GM19395 (cell line): Measurements from ENCODE around the gene GOLGA6L9.
"Not testable (repeated sequence)": the region's sequence is repeated elsewhere in the genome, so short reads cannot be mapped to it uniquely, and the experiment has no call there.

Experiments
- ATAC-seq: cut with Tn5 transposase; IDR thresholded peaks from one replicate; pipeline ENCODE4 v1.9.1; 2021; ENCODE audit warnings: mild to moderate bottlenecking, moderate library complexity; ENCODE audit not compliant: unreplicated experiment

Gene GOLGA6L9

GRCh38 chr15:82429693-82430092 is at the start of gene GOLGA6L9:
Gene GOLGA6L9 (plus strand): TSS chr15:82429816. CDS start chr15:82430080, 264 bp downstream.
- ATAC-seq, result not testable (repeated sequence)

GRCh38 chr15:82381330-82381955 is 48.2 kb upstream of the GOLGA6L9 start:
- ATAC-seq, result not testable (repeated sequence)

GRCh38 chr15:82387209-82387608 is 42.4 kb upstream of the GOLGA6L9 start:
- ATAC-seq, result not testable (repeated sequence)

DNA sequence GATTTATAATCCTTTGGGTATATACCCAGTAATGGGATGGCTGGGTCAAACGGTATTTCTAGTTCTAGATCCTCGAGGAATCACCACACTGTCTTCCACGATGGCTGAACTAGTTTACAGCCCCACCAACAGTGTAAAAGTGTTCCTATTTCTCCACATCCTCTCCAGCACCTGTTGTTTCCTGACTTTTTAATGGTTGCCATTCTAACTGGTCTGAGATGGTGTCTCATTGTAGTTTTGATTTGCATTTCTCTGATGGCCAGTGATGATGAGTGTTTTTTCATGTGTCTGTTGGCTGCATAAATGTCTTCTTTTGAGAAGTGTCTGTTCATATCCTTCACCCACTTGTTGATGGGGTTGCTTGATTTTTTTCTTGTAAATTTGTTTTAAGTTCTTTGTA is 39.5 kb upstream of the GOLGA6L9 start:
- not testable (repeated sequence) for ATAC-seq

- ATAC-seq, result not testable (repeated sequence)
These were observed 37.5 kb upstream of the GOLGA6L9 start for GRCh38 chr15:82392077-82392476.

DNA sequence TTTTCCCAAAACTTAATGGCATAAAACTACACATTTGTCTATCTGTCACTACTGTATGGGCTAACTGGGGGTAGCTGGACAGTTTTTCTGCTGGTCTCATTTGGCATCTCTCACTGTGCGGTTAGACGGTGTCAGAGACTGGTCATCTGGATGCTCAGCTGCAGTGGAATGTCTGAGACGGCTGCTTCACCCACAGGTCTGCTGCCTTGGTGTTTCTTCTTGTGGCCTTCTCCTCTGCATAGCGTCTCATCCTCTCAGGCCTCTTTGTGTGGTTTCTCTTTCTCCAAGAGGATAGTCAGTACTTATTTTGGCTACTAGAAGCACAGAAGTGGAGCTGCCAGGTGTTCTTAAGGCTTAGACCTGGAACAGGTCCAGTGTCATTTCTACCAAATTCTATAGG is 35.9 kb upstream of the GOLGA6L9 start:
- no peak for ATAC-seq

DNA sequence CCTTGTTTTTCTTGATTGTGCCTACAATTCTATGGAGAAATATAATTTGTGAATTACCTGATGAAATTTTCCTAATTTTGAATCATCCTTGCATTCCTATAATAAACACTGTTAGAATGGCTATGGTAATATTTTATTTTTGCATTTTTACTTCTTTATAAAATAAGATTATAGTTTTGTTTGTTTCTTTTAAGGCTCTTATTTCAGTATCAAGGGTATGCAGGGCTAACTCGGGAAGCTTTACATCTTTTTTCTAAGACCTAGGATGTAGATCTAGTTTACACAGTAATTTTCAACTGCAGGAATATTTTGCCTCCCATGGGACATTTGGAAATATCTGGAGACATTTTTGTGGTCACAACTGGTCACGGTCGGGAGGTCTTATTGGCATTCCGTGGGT is 33.8 kb upstream of the GOLGA6L9 start:
- ATAC-seq, result not testable (repeated sequence)

DNA sequence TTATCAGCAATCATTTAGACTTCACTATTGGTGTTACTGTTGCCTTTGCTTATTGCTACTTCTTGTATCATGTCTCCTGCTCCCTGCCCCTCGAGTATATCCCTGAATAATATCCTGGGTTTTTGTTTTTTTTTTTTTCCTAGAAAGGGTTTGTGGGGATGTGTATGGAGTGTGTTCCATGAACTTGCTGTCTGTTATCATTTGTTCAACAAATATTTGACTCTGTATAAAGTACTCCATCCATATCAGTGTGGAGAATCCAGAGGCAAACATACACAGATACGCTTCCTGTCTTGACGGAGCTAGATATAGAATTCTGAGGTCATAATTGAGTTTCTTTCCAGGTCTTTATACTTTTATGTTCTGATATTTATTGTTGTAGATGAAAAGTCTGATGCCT is 31.8 kb upstream of the GOLGA6L9 start:
- no peak for ATAC-seq

DNA sequence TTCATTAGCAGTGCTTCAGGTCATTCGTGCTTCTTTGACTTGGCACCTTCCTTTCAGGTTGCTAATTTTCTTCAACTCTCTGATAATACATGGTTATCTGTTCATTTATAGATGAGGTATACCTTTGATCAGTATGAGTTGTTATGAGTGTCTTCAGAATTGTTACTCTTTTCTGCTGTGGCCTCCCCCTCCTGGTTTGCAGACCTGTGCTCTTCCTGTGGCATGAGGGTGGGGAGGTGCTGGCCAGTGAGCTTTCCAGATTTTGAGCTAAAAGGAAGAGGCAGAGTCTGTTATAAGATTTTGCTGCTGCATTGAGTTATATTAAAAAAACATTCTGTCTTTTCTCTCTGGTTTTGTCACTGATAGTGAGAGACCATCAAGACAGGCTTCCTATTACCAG is 30.8 kb upstream of the GOLGA6L9 start:
- ATAC-seq, result peak; percentile 36

GRCh38 chr15:82399366-82400103 is 30.1 kb upstream of the GOLGA6L9 start:
- peak; percentile 94 for ATAC-seq

DNA sequence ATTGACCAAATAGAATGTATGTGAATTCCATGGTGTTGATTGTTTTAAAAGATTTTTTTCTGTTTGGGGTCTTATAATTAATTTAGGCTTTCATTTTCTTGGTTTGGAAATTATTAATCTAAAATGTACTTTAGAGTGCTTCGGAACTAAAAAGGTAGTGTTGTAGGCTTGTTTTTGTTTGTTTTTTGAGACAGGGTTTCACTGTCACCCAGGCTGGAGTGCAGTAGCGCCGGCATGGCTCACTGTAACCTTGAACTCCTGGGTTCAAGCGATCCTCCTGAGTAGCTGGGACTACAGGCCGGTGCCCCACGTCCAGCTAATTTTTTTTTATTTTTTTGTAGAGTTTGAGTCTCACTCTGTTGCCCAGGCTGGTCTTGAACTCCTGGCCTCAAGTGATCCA is 27.7 kb upstream of the GOLGA6L9 start:
- not testable (repeated sequence) for ATAC-seq

DNA sequence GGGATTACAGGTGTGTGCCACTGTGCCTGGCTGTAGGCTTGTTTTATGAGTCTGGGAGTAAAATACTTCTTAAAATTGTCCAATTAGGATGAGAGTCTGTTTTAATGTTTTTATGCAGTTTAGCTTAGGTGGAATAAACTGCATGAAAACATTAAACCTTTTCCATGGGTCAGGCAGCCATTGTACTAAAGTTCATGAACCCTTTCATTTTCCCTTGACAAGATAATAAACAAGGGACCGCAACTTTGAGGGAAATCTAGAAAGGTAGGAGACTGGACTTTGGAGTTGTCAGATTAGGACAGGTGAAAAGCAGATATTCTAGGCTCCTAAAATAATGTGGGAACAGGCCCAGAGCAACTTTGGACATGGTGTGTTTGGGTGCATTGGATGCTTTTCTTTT is 27.3 kb upstream of the GOLGA6L9 start:
- not testable (repeated sequence) for ATAC-seq

- ATAC-seq, result peak; percentile 57
These were observed 23.4 kb upstream of the GOLGA6L9 start for GRCh38 chr15:82406211-82406610.

GRCh38 chr15:82410306-82410705 is 19.3 kb upstream of the GOLGA6L9 start:
- not testable (repeated sequence) for ATAC-seq

DNA sequence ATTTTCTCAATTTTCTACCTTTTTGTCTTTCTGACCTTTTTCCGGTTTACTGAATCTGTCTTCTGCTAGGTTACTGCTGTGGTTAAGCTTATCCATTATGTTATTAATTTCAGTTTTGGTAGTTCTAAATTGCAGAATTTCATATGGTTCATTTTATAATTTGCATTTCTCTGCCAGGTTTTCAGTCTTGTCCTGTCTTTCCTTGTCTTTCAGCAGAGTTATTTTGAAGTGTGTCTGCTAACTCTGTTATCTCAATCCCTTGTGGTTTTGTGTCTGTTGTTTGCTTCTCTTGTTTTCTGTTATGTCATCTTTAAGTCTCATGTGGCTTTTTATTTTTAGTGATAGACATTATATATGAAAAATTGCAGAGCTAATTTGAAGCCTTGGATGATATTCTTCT is 18.0 kb upstream of the GOLGA6L9 start:
- not testable (repeated sequence) for ATAC-seq

GRCh38 chr15:82414525-82415191 is 15.0 kb upstream of the GOLGA6L9 start:
- not testable (repeated sequence) for ATAC-seq

DNA sequence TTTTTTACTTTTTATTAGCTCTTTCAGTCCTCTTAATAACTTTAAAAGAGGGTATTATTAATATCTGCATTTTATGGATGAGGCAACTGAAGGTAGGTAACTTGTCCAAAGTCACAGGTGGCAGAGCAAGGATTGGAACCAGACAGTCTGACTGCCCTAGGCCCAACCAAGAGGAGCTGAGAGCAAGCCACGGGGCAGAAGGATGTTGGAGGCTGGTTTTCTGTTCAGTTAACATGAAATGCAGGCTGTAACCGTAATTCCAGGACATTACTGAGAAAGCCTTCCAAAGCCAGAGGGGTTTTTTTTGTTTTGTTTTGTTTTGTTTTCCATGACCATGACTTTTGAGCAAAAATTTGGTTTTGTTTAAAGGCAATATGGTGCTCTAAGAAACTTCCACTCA is 9.1 kb upstream of the GOLGA6L9 start:
- ATAC-seq, result not testable (repeated sequence)

DNA sequence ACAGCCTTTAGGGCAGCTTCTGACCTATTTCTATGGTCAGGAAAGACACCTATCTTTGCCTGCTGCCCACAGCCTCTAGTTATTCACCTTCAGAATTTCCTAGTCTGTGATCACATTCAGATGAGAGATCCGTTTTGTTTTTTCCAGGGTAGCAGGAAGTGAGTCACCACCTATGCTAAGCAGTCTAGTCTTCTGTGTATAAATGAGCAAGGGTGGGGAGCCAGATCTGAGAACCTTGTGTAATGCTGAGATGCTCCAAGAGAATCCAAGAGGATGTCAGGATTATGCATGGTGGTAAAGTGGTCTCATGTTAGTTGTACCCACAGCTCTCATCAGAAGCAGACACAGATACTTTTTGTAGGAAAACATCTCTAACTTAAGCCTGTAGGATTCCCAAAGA is 8.7 kb upstream of the GOLGA6L9 start:
- ATAC-seq, result not testable (repeated sequence)

- not testable (repeated sequence) for ATAC-seq
These were observed 2.5 kb upstream of the GOLGA6L9 start for GRCh38 chr15:82427117-82427516.

GRCh38 chr15:82445420-82445819 is 15.8 kb downstream of the GOLGA6L9 start:
- ATAC-seq, result not testable (repeated sequence)

DNA sequence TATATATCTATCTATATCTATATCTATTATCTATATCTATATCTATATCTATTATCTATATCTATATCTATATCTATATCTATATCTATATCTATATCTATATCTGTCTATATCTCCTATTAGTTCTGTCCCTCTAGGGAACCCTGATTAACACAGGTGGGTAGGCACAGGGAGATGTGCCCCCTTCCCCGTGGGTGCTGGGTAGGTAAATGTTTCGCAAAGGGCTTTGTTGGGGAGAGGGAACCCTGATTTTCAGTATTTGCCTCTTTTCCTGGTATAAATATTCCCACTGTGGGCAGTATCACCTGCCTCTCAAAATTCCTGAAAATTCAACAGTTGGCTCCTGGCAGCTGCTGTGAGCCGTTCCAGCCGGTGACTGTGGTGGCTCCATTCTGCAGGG is 27.7 kb downstream of the GOLGA6L9 start:
- not testable (repeated sequence) for ATAC-seq

GRCh38 chr15:82465629-82466028 is 36.0 kb downstream of the GOLGA6L9 start:
- ATAC-seq, result not testable (repeated sequence)
